ENCODE data around the gene CCDC7.
"Not testable (repeated sequence)": the region's sequence is repeated elsewhere in the genome, so short reads cannot be mapped to it uniquely, and the experiment has no call there.

The CCDC7 gene

DNA sequence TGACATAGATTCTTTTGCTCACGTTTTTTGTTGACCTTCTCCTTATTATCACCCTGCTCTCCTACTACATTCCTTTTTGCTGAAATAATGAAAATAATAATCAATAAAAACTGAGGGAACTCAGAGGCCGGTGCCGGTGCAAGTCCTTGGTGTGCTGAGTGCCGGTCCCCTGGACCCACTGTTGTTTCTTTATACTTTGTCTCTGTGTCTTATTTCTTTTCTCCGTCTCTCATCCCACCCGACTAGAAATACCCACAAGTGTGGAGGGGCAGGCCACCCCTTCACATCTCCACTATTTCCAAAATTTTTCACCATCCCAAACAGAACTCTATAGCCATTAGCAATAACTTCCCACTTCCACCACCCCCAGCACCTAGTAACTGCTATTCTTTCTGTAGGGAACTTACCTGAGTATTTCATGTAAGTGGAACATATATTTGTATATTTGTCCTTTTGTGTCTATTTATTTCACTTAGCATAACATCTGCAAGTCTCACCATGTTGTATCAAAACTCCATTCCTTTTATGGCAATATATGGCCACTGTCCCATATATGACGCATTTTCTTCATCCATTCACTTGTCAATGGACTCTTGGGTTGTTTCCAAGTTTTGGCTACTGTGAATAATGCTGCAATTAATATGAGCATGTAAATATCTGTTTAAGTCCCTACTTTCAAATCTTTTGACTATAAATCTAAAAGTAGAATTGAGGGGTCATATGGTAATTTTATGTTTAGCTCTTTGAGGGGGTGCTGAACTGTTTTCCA is 449.4 kb downstream of the CCDC7 start:
- not testable (repeated sequence) for H2BK120ac ChIP-seq (ENCODE audit: insufficient read depth, low read length, poor library complexity); H3K27me3 ChIP-seq (ENCODE audit: insufficient read depth, low read length); H3K27ac ChIP-seq (ENCODE audit: low read depth, low read length); H3K79me1 ChIP-seq (ENCODE audit: low read length); H3K23ac ChIP-seq (ENCODE audit: low read length); H3K4me3 ChIP-seq (ENCODE audit: low read depth, low read length); H4K12ac ChIP-seq (ENCODE audit: low read depth, low read length); H3K4me2 ChIP-seq (ENCODE audit: low read length); H3K36me3 ChIP-seq (ENCODE audit: control insufficient read depth in 1 of 2, insufficient read depth in 2 of 2, low read length in 2 of 2); H3K18ac ChIP-seq (ENCODE audit: low read length); H2BK12ac ChIP-seq (ENCODE audit: low read length); DNase-seq; H3K4ac ChIP-seq (ENCODE audit: low read depth, low read length); H4K8ac ChIP-seq (ENCODE audit: low read depth, low read length); H3K9ac ChIP-seq (ENCODE audit: low read length); H3K9me3 ChIP-seq (ENCODE audit: insufficient read depth, low read depth, low read length); H2AK5ac ChIP-seq (ENCODE audit: low read length); H3K14ac ChIP-seq (ENCODE audit: low read length); H2AFZ ChIP-seq (ENCODE audit: insufficient read depth, low read length, poor library complexity); H3K79me2 ChIP-seq (ENCODE audit: control insufficient read depth, insufficient read depth, low read length, poor library complexity); H2BK5ac ChIP-seq (ENCODE audit: low read depth, low read length, poor library complexity); H3K4me1 ChIP-seq (ENCODE audit: control insufficient read depth in 1 of 2, insufficient read depth in 2 of 2, low read length in 2 of 2); H4K91ac ChIP-seq (ENCODE audit: low read depth, low read length)
- WGBS (ENCODE audit: extremely low coverage, insufficient coverage, insufficient read length), result no CpG with 5 or more reads among the region's 7 CpGs

GRCh38 chr10:32901815-32902214 is 455.9 kb downstream of the CCDC7 start:
- H3K14ac ChIP-seq (ENCODE audit: low read length), result no peak overlapping the region
- H3K36me3 ChIP-seq (ENCODE audit: control insufficient read depth in 1 of 2, insufficient read depth in 2 of 2, low read length in 2 of 2), result peaks cover 9 to 17% of the 10 kb centered on the region in 2 experiments
- no peak overlapping the region for H2AFZ ChIP-seq (ENCODE audit: insufficient read depth, low read length, poor library complexity)
- DNase-seq, result no peak
- no peak overlapping the region for H3K27ac ChIP-seq (ENCODE audit: low read depth, low read length)
- H2BK5ac ChIP-seq (ENCODE audit: low read depth, low read length, poor library complexity), result no peak overlapping the region
- H3K79me1 ChIP-seq (ENCODE audit: low read length), result no peaks in the 10 kb centered on the region
- H3K4me3 ChIP-seq (ENCODE audit: low read depth, low read length), result no peak overlapping the region
- H4K8ac ChIP-seq (ENCODE audit: low read depth, low read length), result no peak overlapping the region
- no peaks in the 10 kb centered on the region for H3K27me3 ChIP-seq (ENCODE audit: insufficient read depth, low read length)
- no peak overlapping the region for H3K23ac ChIP-seq (ENCODE audit: low read length)
- no peak overlapping the region for H4K12ac ChIP-seq (ENCODE audit: low read depth, low read length)
- H4K91ac ChIP-seq (ENCODE audit: low read depth, low read length), result no peak overlapping the region
- H2BK120ac ChIP-seq (ENCODE audit: insufficient read depth, low read length, poor library complexity), result no peak overlapping the region
- H2BK12ac ChIP-seq (ENCODE audit: low read length), result no peak overlapping the region
- no peaks in the 10 kb centered on the region for H3K9me3 ChIP-seq (ENCODE audit: insufficient read depth, low read depth, low read length)
- no CpG with 5 or more reads among the region's 9 CpGs for WGBS (ENCODE audit: extremely low coverage, insufficient coverage, insufficient read length)
- no peak overlapping the region for H3K9ac ChIP-seq (ENCODE audit: low read length)
- H3K79me2 ChIP-seq (ENCODE audit: control insufficient read depth, insufficient read depth, low read length, poor library complexity), result no peaks in the 10 kb centered on the region
- no peak overlapping the region for H3K4ac ChIP-seq (ENCODE audit: low read depth, low read length)
- H3K4me1 ChIP-seq (ENCODE audit: control insufficient read depth in 1 of 2, insufficient read depth in 2 of 2, low read length in 2 of 2), result no peaks in the 10 kb centered on the region
- no peak overlapping the region for H3K4me2 ChIP-seq (ENCODE audit: low read length)
- no peak overlapping the region for H3K18ac ChIP-seq (ENCODE audit: low read length)
- H2AK5ac ChIP-seq (ENCODE audit: low read length), result no peak overlapping the region

GRCh38 chr10:32905466-32905865 is 459.5 kb downstream of the CCDC7 start:
- H2BK120ac ChIP-seq (ENCODE audit: insufficient read depth, low read length, poor library complexity), result no peak overlapping the region
- no peak overlapping the region for H2BK12ac ChIP-seq (ENCODE audit: low read length)
- H3K9ac ChIP-seq (ENCODE audit: low read length), result no peak overlapping the region
- H4K8ac ChIP-seq (ENCODE audit: low read depth, low read length), result no peak overlapping the region
- no peak overlapping the region for H3K4ac ChIP-seq (ENCODE audit: low read depth, low read length)
- no peaks in the 10 kb centered on the region for H3K9me3 ChIP-seq (ENCODE audit: insufficient read depth, low read depth, low read length)
- no peak overlapping the region for H3K14ac ChIP-seq (ENCODE audit: low read length)
- H3K27me3 ChIP-seq (ENCODE audit: insufficient read depth, low read length), result no peaks in the 10 kb centered on the region
- no peak overlapping the region for H2AFZ ChIP-seq (ENCODE audit: insufficient read depth, low read length, poor library complexity)
- H4K91ac ChIP-seq (ENCODE audit: low read depth, low read length), result no peak overlapping the region
- H2BK5ac ChIP-seq (ENCODE audit: low read depth, low read length, poor library complexity), result no peak overlapping the region
- no peak overlapping the region for H3K23ac ChIP-seq (ENCODE audit: low read length)
- H3K4me2 ChIP-seq (ENCODE audit: low read length), result no peak overlapping the region
- no peaks in the 10 kb centered on the region for H3K4me1 ChIP-seq (ENCODE audit: control insufficient read depth in 1 of 2, insufficient read depth in 2 of 2, low read length in 2 of 2)
- H2AK5ac ChIP-seq (ENCODE audit: low read length), result no peak overlapping the region
- H3K36me3 ChIP-seq (ENCODE audit: control insufficient read depth in 1 of 2, insufficient read depth in 2 of 2, low read length in 2 of 2), result peaks cover 11 to 22% of the 10 kb centered on the region in 2 experiments
- no peak overlapping the region for H3K18ac ChIP-seq (ENCODE audit: low read length)
- no peaks in the 10 kb centered on the region for H3K79me1 ChIP-seq (ENCODE audit: low read length)
- WGBS (ENCODE audit: extremely low coverage, insufficient coverage, insufficient read length), result no CpG with 5 or more reads among the region's 3 CpGs
- DNase-seq, result peak; percentile 71 to 78
- H3K79me2 ChIP-seq (ENCODE audit: control insufficient read depth, insufficient read depth, low read length, poor library complexity), result no peaks in the 10 kb centered on the region
- no peak overlapping the region for H3K27ac ChIP-seq (ENCODE audit: low read depth, low read length)
- H4K12ac ChIP-seq (ENCODE audit: low read depth, low read length), result no peak overlapping the region
- H3K4me3 ChIP-seq (ENCODE audit: low read depth, low read length), result no peak overlapping the region

GRCh38 chr10:32906595-32906994 is 460.7 kb downstream of the CCDC7 start:
- H4K8ac ChIP-seq (ENCODE audit: low read depth, low read length), result no peak overlapping the region

More at GRCh38 chr10:32906595-32906994, 460.7 kb downstream of the CCDC7 start:
- Histone ChIP-seq H2AK5ac (ENCODE audit: low read length) (no peak overlapping the region), H3K27me3 (ENCODE audit: insufficient read depth, low read length) (no peaks in the 10 kb centered on the region), H4K91ac (ENCODE audit: low read depth, low read length) (no peak overlapping the region), H2BK120ac (ENCODE audit: insufficient read depth, low read length, poor library complexity) (no peak overlapping the region), H3K4me1 (ENCODE audit: control insufficient read depth in 1 of 2, insufficient read depth in 2 of 2, low read length in 2 of 2) (peaks cover 0 to 3% of the 10 kb centered on the region in 2 experiments), H4K12ac (ENCODE audit: low read depth, low read length) (no peak overlapping the region), H3K79me2 (ENCODE audit: control insufficient read depth, insufficient read depth, low read length, poor library complexity) (peaks cover 2% of the 10 kb centered on the region), H3K4me3 (ENCODE audit: low read depth, low read length) (no peak overlapping the region), H3K14ac (ENCODE audit: low read length) (no peak overlapping the region), H3K9ac (ENCODE audit: low read length) (no peak overlapping the region), H2BK5ac (ENCODE audit: low read depth, low read length, poor library complexity) (no peak overlapping the region), H3K36me3 (ENCODE audit: control insufficient read depth in 1 of 2, insufficient read depth in 2 of 2, low read length in 2 of 2) (peaks cover 16 to 25% of the 10 kb centered on the region in 2 experiments), H2BK12ac (ENCODE audit: low read length) (no peak overlapping the region), H3K27ac (ENCODE audit: low read depth, low read length) (no peak overlapping the region), H3K18ac (ENCODE audit: low read length) (no peak overlapping the region), H2AFZ (ENCODE audit: insufficient read depth, low read length, poor library complexity) (no peak overlapping the region), H3K79me1 (ENCODE audit: low read length) (no peaks in the 10 kb centered on the region), H3K9me3 (ENCODE audit: insufficient read depth, low read depth, low read length) (no peaks in the 10 kb centered on the region), H3K4me2 (ENCODE audit: low read length) (no peak overlapping the region), H3K4ac (ENCODE audit: low read depth, low read length) (no peak overlapping the region), H3K23ac (ENCODE audit: low read length) (no peak overlapping the region)
- DNase-seq, result peak in 1 of 2 donors; percentile 15
- no CpG with 5 or more reads among the region's 4 CpGs for WGBS (ENCODE audit: extremely low coverage, insufficient coverage, insufficient read length)

All from trophoblast cell (in vitro differentiated cells and primary cell).